Measurements from ENCODE around the gene EVI5L. TPM values are rescaled to one million over a fixed set of nuclear protein-coding genes. Genes with fewer than 3 reads are reported as not detected.

The EVI5L gene
- polyA plus RNA-seq, 1 donor from 2014 or later: 50.6 TPM

DNA sequence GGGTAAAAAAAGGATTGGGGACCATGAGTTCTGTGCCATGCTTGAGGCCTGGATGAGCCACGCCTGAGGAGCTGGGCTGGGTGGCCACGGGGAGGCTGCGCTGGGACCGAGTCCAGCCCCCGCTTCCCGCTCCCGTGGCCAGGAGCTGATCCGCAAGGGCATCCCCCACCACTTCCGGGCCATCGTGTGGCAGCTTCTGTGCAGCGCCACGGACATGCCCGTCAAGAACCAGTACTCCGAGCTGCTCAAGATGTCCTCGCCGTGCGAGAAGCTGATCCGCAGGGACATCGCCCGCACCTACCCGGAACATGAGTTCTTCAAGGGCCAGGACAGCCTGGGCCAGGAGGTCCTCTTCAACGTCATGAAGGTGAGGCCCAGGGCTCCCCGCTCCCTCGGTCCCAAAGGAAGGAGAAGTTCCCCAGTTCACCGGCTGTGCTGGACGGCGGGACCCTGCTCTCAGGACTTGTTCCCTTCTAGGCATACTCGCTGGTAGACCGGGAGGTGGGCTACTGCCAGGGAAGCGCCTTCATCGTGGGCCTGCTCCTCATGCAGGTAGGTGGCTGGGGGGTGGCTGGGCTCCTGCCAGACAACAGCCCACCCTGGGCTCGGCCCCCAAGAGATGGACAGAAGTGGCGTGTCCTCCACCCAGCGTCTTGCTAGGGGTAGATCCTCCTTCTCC is 18.9 kb downstream of the EVI5L start:
- TF ChIP-seq, protein P1, sequence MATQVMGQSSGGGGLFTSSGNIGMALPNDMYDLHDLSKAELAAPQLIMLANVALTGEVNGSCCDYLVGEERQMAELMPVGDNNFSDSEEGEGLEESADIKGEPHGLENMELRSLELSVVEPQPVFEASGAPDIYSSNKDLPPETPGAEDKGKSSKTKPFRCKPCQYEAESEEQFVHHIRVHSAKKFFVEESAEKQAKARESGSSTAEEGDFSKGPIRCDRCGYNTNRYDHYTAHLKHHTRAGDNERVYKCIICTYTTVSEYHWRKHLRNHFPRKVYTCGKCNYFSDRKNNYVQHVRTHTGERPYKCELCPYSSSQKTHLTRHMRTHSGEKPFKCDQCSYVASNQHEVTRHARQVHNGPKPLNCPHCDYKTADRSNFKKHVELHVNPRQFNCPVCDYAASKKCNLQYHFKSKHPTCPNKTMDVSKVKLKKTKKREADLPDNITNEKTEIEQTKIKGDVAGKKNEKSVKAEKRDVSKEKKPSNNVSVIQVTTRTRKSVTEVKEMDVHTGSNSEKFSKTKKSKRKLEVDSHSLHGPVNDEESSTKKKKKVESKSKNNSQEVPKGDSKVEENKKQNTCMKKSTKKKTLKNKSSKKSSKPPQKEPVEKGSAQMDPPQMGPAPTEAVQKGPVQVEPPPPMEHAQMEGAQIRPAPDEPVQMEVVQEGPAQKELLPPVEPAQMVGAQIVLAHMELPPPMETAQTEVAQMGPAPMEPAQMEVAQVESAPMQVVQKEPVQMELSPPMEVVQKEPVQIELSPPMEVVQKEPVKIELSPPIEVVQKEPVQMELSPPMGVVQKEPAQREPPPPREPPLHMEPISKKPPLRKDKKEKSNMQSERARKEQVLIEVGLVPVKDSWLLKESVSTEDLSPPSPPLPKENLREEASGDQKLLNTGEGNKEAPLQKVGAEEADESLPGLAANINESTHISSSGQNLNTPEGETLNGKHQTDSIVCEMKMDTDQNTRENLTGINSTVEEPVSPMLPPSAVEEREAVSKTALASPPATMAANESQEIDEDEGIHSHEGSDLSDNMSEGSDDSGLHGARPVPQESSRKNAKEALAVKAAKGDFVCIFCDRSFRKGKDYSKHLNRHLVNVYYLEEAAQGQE (IDR thresholded peaks at IDR 0.05; ENCODE audit: borderline replicate concordance): no peak
- TF ChIP-seq EZH2 (IDR thresholded peaks at IDR 0.05; ENCODE audit: borderline replicate concordance, insufficient read depth, low read length, poor library complexity, severe bottlenecking) (no peak), TAF1 (IDR thresholded peaks at IDR 0.05; ENCODE audit: low read depth) (no peak), EP300 (conservative IDR thresholded peaks at IDR 0.05; ENCODE audit: poor library complexity, severe bottlenecking) (no peak), MXI1 (conservative IDR thresholded peaks at IDR 0.05; ENCODE audit: poor library complexity, severe bottlenecking) (no peak), POLR2AphosphoS5 (IDR thresholded peaks at IDR 0.05) (no peak), SMC3 (conservative IDR thresholded peaks at IDR 0.05; ENCODE audit: poor library complexity) (no peak), RAD21 (conservative IDR thresholded peaks at IDR 0.05) (no peak)
- TF ChIP-seq, protein P2, sequence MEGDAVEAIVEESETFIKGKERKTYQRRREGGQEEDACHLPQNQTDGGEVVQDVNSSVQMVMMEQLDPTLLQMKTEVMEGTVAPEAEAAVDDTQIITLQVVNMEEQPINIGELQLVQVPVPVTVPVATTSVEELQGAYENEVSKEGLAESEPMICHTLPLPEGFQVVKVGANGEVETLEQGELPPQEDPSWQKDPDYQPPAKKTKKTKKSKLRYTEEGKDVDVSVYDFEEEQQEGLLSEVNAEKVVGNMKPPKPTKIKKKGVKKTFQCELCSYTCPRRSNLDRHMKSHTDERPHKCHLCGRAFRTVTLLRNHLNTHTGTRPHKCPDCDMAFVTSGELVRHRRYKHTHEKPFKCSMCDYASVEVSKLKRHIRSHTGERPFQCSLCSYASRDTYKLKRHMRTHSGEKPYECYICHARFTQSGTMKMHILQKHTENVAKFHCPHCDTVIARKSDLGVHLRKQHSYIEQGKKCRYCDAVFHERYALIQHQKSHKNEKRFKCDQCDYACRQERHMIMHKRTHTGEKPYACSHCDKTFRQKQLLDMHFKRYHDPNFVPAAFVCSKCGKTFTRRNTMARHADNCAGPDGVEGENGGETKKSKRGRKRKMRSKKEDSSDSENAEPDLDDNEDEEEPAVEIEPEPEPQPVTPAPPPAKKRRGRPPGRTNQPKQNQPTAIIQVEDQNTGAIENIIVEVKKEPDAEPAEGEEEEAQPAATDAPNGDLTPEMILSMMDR (IDR thresholded peaks at IDR 0.05; ENCODE audit: poor library complexity, severe bottlenecking): no peak
- H3K4me2 ChIP-seq (ENCODE audit: low read length): no peak overlapping the region
- H3K79me2 ChIP-seq (replicated peaks; ENCODE audit: insufficient read depth, low read length): no peaks in the 10 kb centered on the region
- no peak overlapping the region for H2AFZ ChIP-seq (ENCODE audit: low read depth, low read length)
- no peak overlapping the region for H3K27ac ChIP-seq (ENCODE audit: low read length)
- no peak overlapping the region for H3K9ac ChIP-seq (ENCODE audit: low read length)
- no peaks in the 10 kb centered on the region for H3K9me3 ChIP-seq (ENCODE audit: low read length)
- H3K9me2 ChIP-seq (ENCODE audit: insufficient read depth, low read length): no peaks in the 10 kb centered on the region
- H3K36me3 ChIP-seq (ENCODE audit: insufficient read depth, low read length): no peaks in the 10 kb centered on the region
- no peaks in the 10 kb centered on the region for H4K20me1 ChIP-seq (ENCODE audit: insufficient read depth)
- H3K27me3 ChIP-seq (ENCODE audit: insufficient read depth, low read depth, low read length): no peaks in the 10 kb centered on the region
- H3F3A ChIP-seq (ENCODE audit: insufficient read depth, low read length, poor library complexity, severe bottlenecking): no peaks in the 10 kb centered on the region
- no peak overlapping the region for H3K4me3 ChIP-seq (ENCODE audit: low read length)

DNA sequence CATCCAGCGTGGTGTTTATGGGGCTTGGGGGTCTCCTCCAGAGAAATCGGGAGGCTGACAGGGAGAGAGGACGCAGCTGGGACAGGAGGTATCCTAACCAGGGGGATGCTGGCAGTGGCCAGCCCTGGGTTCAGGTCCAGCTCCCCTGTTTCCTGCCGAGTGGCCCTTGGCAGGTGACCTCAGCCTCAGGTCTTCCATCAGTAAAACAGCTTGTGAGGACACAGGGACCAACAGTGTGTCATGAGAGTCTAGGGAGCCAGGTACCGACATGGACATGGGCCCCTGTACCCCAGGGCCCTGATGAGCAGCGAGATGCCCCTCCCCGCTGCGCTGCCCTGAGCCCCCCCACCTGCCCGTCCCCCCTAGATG is 19.6 kb downstream of the EVI5L start:
- TF ChIP-seq SMC3 (conservative IDR thresholded peaks at IDR 0.05; ENCODE audit: poor library complexity): no peak
- no peak for TF ChIP-seq MXI1 (conservative IDR thresholded peaks at IDR 0.05; ENCODE audit: poor library complexity, severe bottlenecking)
- TF ChIP-seq EP300 (conservative IDR thresholded peaks at IDR 0.05; ENCODE audit: poor library complexity, severe bottlenecking): no peak
- no peak for TF ChIP-seq TAF1 (IDR thresholded peaks at IDR 0.05; ENCODE audit: low read depth)
- TF ChIP-seq, protein P2 (IDR thresholded peaks at IDR 0.05; ENCODE audit: poor library complexity, severe bottlenecking): no peak
- TF ChIP-seq POLR2AphosphoS5 (IDR thresholded peaks at IDR 0.05): no peak
- no peak for TF ChIP-seq EZH2 (IDR thresholded peaks at IDR 0.05; ENCODE audit: borderline replicate concordance, insufficient read depth, low read length, poor library complexity, severe bottlenecking)
- TF ChIP-seq, protein P1 (IDR thresholded peaks at IDR 0.05; ENCODE audit: borderline replicate concordance): no peak
- TF ChIP-seq RAD21 (conservative IDR thresholded peaks at IDR 0.05): no peak
- Histone ChIP-seq H3K27ac (ENCODE audit: low read length) (no peak overlapping the region), H3K27me3 (ENCODE audit: insufficient read depth, low read depth, low read length) (no peaks in the 10 kb centered on the region), H3K79me2 (replicated peaks; ENCODE audit: insufficient read depth, low read length) (no peaks in the 10 kb centered on the region), H3K4me2 (ENCODE audit: low read length) (no peak overlapping the region), H3K9ac (ENCODE audit: low read length) (peak overlapping the region; percentile 38), H4K20me1 (ENCODE audit: insufficient read depth) (no peaks in the 10 kb centered on the region), H3K9me3 (ENCODE audit: low read length) (no peaks in the 10 kb centered on the region), H2AFZ (ENCODE audit: low read depth, low read length) (no peak overlapping the region), H3F3A (ENCODE audit: insufficient read depth, low read length, poor library complexity, severe bottlenecking) (no peaks in the 10 kb centered on the region), H3K9me2 (ENCODE audit: insufficient read depth, low read length) (no peaks in the 10 kb centered on the region), H3K4me3 (ENCODE audit: low read length) (no peak overlapping the region), H3K36me3 (ENCODE audit: insufficient read depth, low read length) (no peaks in the 10 kb centered on the region)
